Prostate gland (tissue), 2 donors: Measurements from ENCODE around the gene CTDP1. TPM values are rescaled to one million over a fixed set of nuclear protein-coding genes. Genes with fewer than 3 reads are reported as not detected.

Source experiments
- DNase-seq: peaks from one replicate; pipeline ENCODE4 v3.0.0-alpha.2; 2019; ENCODE audit warnings: low spot score
- H3K27ac ChIP-seq, 2 donors: fragments of 200-600 bp; sonication (generic); 2 replicates each; pipeline ENCODE4 v1.5.1; 2017 to 2019
- H3K27me3 ChIP-seq: fragments of 200-600 bp; sonication (generic); replicated peaks from 2 replicates; pipeline ENCODE4 v1.5.1; 2019; ENCODE audit not compliant: insufficient read depth
- H3K36me3 ChIP-seq, 2 donors: fragments of 200-600 bp; sonication (generic); 1 replicate in 1 of 2; 2 replicates in 1 of 2; pipeline versions ENCODE4 v1.5.1 to v1.8.1; 2017 to 2019
- H3K4me1 ChIP-seq: fragments of 200-600 bp; sonication (generic); replicated peaks from 2 replicates; pipeline ENCODE4 v1.5.1; 2019
- H3K4me3 ChIP-seq, 2 donors: fragments of 200-600 bp; sonication (generic); 2 replicates each; pipeline ENCODE4 v1.5.1; 2017 to 2019
- H3K9me3 ChIP-seq: fragments of 200-600 bp; sonication (generic); 2 replicates; pipeline ENCODE4 v1.5.1; 2017
- CTCF ChIP-seq, 4 experiments: fragments of 200-600 bp in 2 of 4; fragments of 450-650 bp in 2 of 4; sonication (generic) in 2 of 4; IDR thresholded peaks; 1 replicate in 3 of 4; 2 replicates in 1 of 4; pipeline ENCODE4 v1.5.1; 2016 to 2019; ENCODE audit warnings: antibody characterized with exemption in 4 of 4, mild to moderate bottlenecking in 2 of 4, moderate library complexity in 2 of 4
- POLR2A ChIP-seq: fragments of 450-650 bp; IDR thresholded peaks from one replicate; pipeline ENCODE4 v1.6.1; 2016; ENCODE audit warnings: antibody characterized with exemption, mild to moderate bottlenecking
- POLR2AphosphoS5 ChIP-seq: sonication (generic); formaldehyde crosslinking; IDR thresholded peaks from one replicate; pipeline ENCODE4 v1.6.1; 2017; ENCODE audit warnings: antibody characterized with exemption
- WGBS: methylation state at CpG from one replicate; pipeline ENCODE4 v1.1.5; 2018; 5-methylcytosine and 5-hydroxymethylcytosine counted together
- intact Hi-C: fragments of 100-400 bp; cut with DNase I; formaldehyde crosslinking; loops from one replicate; pipeline ENCODE4 v1.14.2; 2022
- total RNA-seq, 2 donors: library from RNA; depleted of rRNA; stranded (reverse); fragments of >200 nt; gene quantifications; one replicate each; pipeline ENCODE4 v1.1.0, GENCODE V29; 2016

Gene CTDP1
- total RNA-seq, 2 donors from 2014 or later: 23.0 to 33.6 TPM

DNA sequence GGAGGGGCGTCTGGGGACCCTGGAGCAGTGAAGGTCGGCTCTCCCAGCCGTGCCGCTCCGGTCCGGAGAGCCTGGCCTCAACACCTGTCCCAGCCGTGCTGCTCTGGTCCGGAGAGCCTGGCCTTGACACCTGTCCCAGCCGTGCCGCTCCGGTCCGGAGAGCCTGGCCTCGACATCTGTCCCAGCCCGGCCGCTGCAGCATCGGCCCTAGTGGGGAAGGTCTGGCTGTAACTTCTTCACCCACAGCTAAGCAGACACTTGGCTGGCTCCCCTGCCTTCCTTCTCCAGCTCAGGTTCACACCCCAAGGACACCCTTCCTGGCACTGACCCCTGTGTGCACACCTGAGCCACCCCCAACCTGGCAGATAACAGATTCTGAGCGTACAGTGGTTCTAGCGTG lies 122.7 kb downstream of the CTDP1 start:
- intact Hi-C loops: no loop called here
- H3K9me3 ChIP-seq: no peaks in the 10 kb centered on the region
- no peak for TF ChIP-seq POLR2AphosphoS5
- TF ChIP-seq CTCF (IDR thresholded peaks at IDR 0.05): no peak
- TF ChIP-seq POLR2A: no peak
- no peak overlapping the region for H3K27ac ChIP-seq
- H3K4me3 ChIP-seq: no peak overlapping the region
- 90% methylated on average over 18 of the region's 18 CpGs for WGBS
- peaks cover 13% of the 10 kb centered on the region for H3K27me3 ChIP-seq
- no peak for DNase-seq
- no peaks in the 10 kb centered on the region for H3K36me3 ChIP-seq
- H3K4me1 ChIP-seq: peaks cover 11% of the 10 kb centered on the region

GRCh38 chr18:79803611-79804051 lies 124.0 kb downstream of the CTDP1 start:
- no peak for DNase-seq
- no peak for TF ChIP-seq POLR2AphosphoS5
- no peak for TF ChIP-seq CTCF (IDR thresholded peaks at IDR 0.05)
- TF ChIP-seq POLR2A: no peak
- intact Hi-C loops: no loop called here
- no peak overlapping the region for H3K27ac ChIP-seq
- no peaks in the 10 kb centered on the region for H3K9me3 ChIP-seq
- no peaks in the 10 kb centered on the region for H3K36me3 ChIP-seq
- 93% methylated on average over 14 of the region's 14 CpGs for WGBS
- no peak overlapping the region for H3K4me3 ChIP-seq
- peaks cover 10% of the 10 kb centered on the region for H3K27me3 ChIP-seq
- H3K4me1 ChIP-seq: peaks cover 3% of the 10 kb centered on the region

Other genes with a start within 250 kb of the CTDP1 start
- gene KCNG2, start 118.1 kb downstream of the CTDP1 start, total RNA-seq: 1 to 10 TPM in 1 of 2 donors, not detected in 1; 3.7 TPM